Lung (tissue), 12 donors: ENCODE measurements around the gene PCAT7. TPM values are rescaled to one million over a fixed set of nuclear protein-coding genes. Genes with fewer than 3 reads are reported as not detected.

ENCODE experiments used
- ATAC-seq: fragments of 200-7000 bp; cut with Tn5 transposase; one replicate; pipeline ENCODE4 v1.9.1; 2020; ENCODE audit warnings: moderate number of reproducible peaks; ENCODE audit not compliant: insufficient read depth, low FRiP score
- DNase-seq, 3 donors: peaks; one replicate each; pipeline ENCODE4 v3.0.0-alpha.2; 2013 to 2017
- H3K27ac ChIP-seq, 2 donors: one replicate each; pipeline ENCODE4 v1.5.1; 2013; ENCODE audit warnings: mild to moderate bottlenecking in 2 of 2, moderate library complexity in 2 of 2, control low read depth in 1 of 2, inconsistent platforms in 1 of 2, low read depth in 1 of 2, low read length in 1 of 2
- H3K27me3 ChIP-seq, 3 donors: one replicate each; pipeline ENCODE4 v1.5.1; 2013; ENCODE audit warnings: low read length in 2 of 3; ENCODE audit not compliant: control insufficient read depth in 3 of 3, insufficient read depth in 3 of 3
- H3K36me3 ChIP-seq, 4 donors: one replicate each; pipeline ENCODE4 v1.5.1; 2013; ENCODE audit warnings: low read length in 4 of 4, mild to moderate bottlenecking in 1 of 4, moderate library complexity in 1 of 4; ENCODE audit not compliant: control insufficient read depth in 4 of 4, insufficient read depth in 4 of 4
- H3K4me1 ChIP-seq, 5 donors: one replicate each; pipeline ENCODE4 v1.5.1; 2013; ENCODE audit warnings: low read length in 5 of 5, mild to moderate bottlenecking in 2 of 5, moderate library complexity in 1 of 5; ENCODE audit not compliant: control insufficient read depth in 5 of 5, insufficient read depth in 5 of 5
- H3K4me3 ChIP-seq: one replicate; pipeline ENCODE4 v1.5.1; 2013; ENCODE audit warnings: mild to moderate bottlenecking, control low read depth, moderate library complexity
- H3K9ac ChIP-seq, 2 donors: one replicate each; pipeline ENCODE4 v1.5.1; 2013; ENCODE audit warnings: low read length in 2 of 2, control low read depth in 1 of 2; ENCODE audit not compliant: insufficient read depth in 1 of 2
- H3K9me3 ChIP-seq, 4 donors: one replicate each; pipeline ENCODE4 v1.5.1; 2013; ENCODE audit warnings: low read length in 3 of 4, mild to moderate bottlenecking in 1 of 4, moderate library complexity in 1 of 4; ENCODE audit not compliant: control insufficient read depth in 4 of 4, insufficient read depth in 3 of 4
- CTCF ChIP-seq: IDR thresholded peaks from 2 replicates; pipeline ENCODE4 v1.5.1; 2012; ENCODE audit warnings: mild to moderate bottlenecking; ENCODE audit errors: control extremely low read depth, extremely low read depth
- WGBS, 2 donors: extraction: QIAGEN DNeasy Blood & Tissue Kit; methylation state at CpG; one replicate each; pipeline ENCODE4 v1.1.7; 2013; 5-methylcytosine and 5-hydroxymethylcytosine counted together
- polyA plus RNA-seq, 2 donors: library from polyadenylated mRNA; stranded (reverse); fragments of 200-250 nt; gene quantifications; one replicate each; pipeline ENCODE4 v1.2.1, GENCODE V29; 2013
- total RNA-seq, 2 donors: library from RNA; depleted of rRNA in 1 of 2; stranded (reverse); fragments of >200 nt in 1 of 2; gene quantifications; one replicate each; pipeline ENCODE4 v1.2.1, GENCODE V29; 2014 to 2021
- donor health status: control.
- donor health status: control.
- donor health status: Bipolar disorder and iron deficiency.
- donor health status: healthy.
- donor health status: DM: yes; HTN: yes; CAD: no.

PCAT7 gene
- total and polyA plus RNA-seq, 4 donors = 0.09 to 0.28 (median 0.10) TPM; not detected in 1

GRCh38 chr9:94545940-94546339 lies 8.9 kb upstream of the PCAT7 start:
- no peak for TF ChIP-seq CTCF
- no peak overlapping the region for H3K27ac ChIP-seq
- no peak overlapping the region for H3K9ac ChIP-seq
- no peak overlapping the region for H3K4me3 ChIP-seq
- no peaks in the 10 kb centered on the region for H3K4me1 ChIP-seq
- H3K27me3 ChIP-seq = no peaks in the 10 kb centered on the region
- no peak for DNase-seq
- H3K9me3 ChIP-seq = no peaks in the 10 kb centered on the region
- ATAC-seq = no peak
- H3K36me3 ChIP-seq = no peaks in the 10 kb centered on the region
- 55 to 79% methylated on average over 1 of the region's 1 CpG for whole genome bisulfite sequencing, 2 donors

- DNase-seq (no peak), ATAC-seq (no peak)
- no peak overlapping the region for H3K27ac ChIP-seq
Observed at GRCh38 chr9:94553029-94553938, 1.6 kb upstream of the PCAT7 start.

GRCh38 chr9:94554078-94554438 lies 825 bp upstream of the PCAT7 start:
- Histone ChIP-seq H3K27ac (no peak overlapping the region), H3K27me3 (no peaks in the 10 kb centered on the region), H3K4me3 (no peak overlapping the region), H3K9ac (no peak overlapping the region), H3K4me1 (no peaks in the 10 kb centered on the region), H3K36me3 (no peaks in the 10 kb centered on the region), H3K9me3 (no peaks in the 10 kb centered on the region)
- DNase-seq (no peak), ATAC-seq (no peak)
- no peak for TF ChIP-seq CTCF
- WGBS, 2 donors = 89 to 91% methylated on average over 15 to 16 of the region's 16 CpGs

More at GRCh38 chr9:94553029-94553938, 1.6 kb upstream of the PCAT7 start:
- no peak overlapping the region for H3K9ac ChIP-seq
- H3K27me3 ChIP-seq = no peaks in the 10 kb centered on the region
- no peak overlapping the region for H3K4me3 ChIP-seq
- no peaks in the 10 kb centered on the region for H3K36me3 ChIP-seq
- 92 to 93% methylated on average over 29 of the region's 29 CpGs for WGBS, 2 donors
- H3K9me3 ChIP-seq = no peaks in the 10 kb centered on the region
- no peak for TF ChIP-seq CTCF
- H3K4me1 ChIP-seq = no peaks in the 10 kb centered on the region
